ENCODE measurements around the gene ZBTB7A. TPM values are rescaled to one million over a fixed set of nuclear protein-coding genes. Genes with fewer than 3 reads are reported as not detected.
A peak's percentile ranks its signal among the peaks of the same experiment; 100 is the strongest.

Gene ZBTB7A
- total and polyA plus RNA-seq, 2 of the 4 experiments (the other 2 are of a cell fraction), result 3.2 to 10.3 TPM

- Histone ChIP-seq H2BK120ac (ENCODE audit: low read depth, low read length) (no peak overlapping the region), H3K27ac (ENCODE audit: insufficient read depth, low read length) (no peak overlapping the region), H3K4me1 (ENCODE audit: control insufficient read depth, insufficient read depth, low read length) (no peaks in the 10 kb centered on the region), H3K79me1 (ENCODE audit: low read depth in 1 of 2, low read length in 2 of 2) (peaks cover 12 to 17% of the 10 kb centered on the region in 2 experiments; a peak in 3 of 4 replicates), H3K9me3 (ENCODE audit: control insufficient read depth, insufficient read depth, low read length) (no peaks in the 10 kb centered on the region), H3K9ac (ENCODE audit: low read depth, low read length) (no peak overlapping the region), H3K18ac (ENCODE audit: low read depth, low read length) (no peak overlapping the region), H4K91ac (ENCODE audit: insufficient read depth, low read depth, low read length) (no peak overlapping the region), H2AFZ (replicated peaks; ENCODE audit: low read length, poor library complexity) (peak overlapping the region; percentile 5), H3K23ac (ENCODE audit: low read depth, low read length) (no peak overlapping the region), H3K4me3 (ENCODE audit: insufficient read depth, low read depth, low read length) (no peak overlapping the region), H2AK5ac (ENCODE audit: low read depth, low read length) (no peak overlapping the region), H3K36me3 (ENCODE audit: control insufficient read depth, insufficient read depth, low read length) (peaks cover 63% of the 10 kb centered on the region), H4K8ac (ENCODE audit: low read depth in 2 of 2, low read length in 2 of 2) (no peak overlapping the region), H3K4ac (ENCODE audit: low read depth, low read length) (no peak overlapping the region), H2BK5ac (ENCODE audit: low read depth, low read length, poor library complexity, severe bottlenecking) (no peak overlapping the region), H4K20me1 (ENCODE audit: insufficient read depth, low read length) (peaks cover 21% of the 10 kb centered on the region; the same call in 1 of the 2 replicates), H3K56ac (ENCODE audit: extremely low read depth, insufficient read depth, low read length) (no peak overlapping the region), H2AK9ac (replicated peaks; ENCODE audit: low read depth, low read length, poor library complexity) (no peak overlapping the region), H3K14ac (replicated peaks; ENCODE audit: low read depth, low read length) (no peak overlapping the region), H4K5ac (ENCODE audit: low read depth, low read length) (no peak overlapping the region), H3K27me3 (ENCODE audit: control insufficient read depth, insufficient read depth, low read length) (no peaks in the 10 kb centered on the region), H2BK20ac (ENCODE audit: low read depth, low read length) (no peak overlapping the region), H2BK15ac (ENCODE audit: low read depth, low read length) (no peak overlapping the region), H3K4me2 (ENCODE audit: low read depth, low read length) (no peak overlapping the region), H3K9me1 (ENCODE audit: insufficient read depth, low read length) (peaks cover 14% of the 10 kb centered on the region)
- ChIA-PET POLR2A (ENCODE audit: unreplicated experiment) (no interaction called here), CTCF (no interaction called here)
- in situ Hi-C loops (cut with MboI; ENCODE audit: low sequenced_read_pairs), result no loop called here
- no peak for TF ChIP-seq RCOR1 (IDR thresholded peaks at IDR 0.05; ENCODE audit: insufficient replicate concordance, low read length)
- 0 out of 2 replicates have a peak, but pooled peaks have one; percentile 5 for TF ChIP-seq POLR2A (IDR thresholded peaks at IDR 0.05; ENCODE audit: low read depth, low read length)
- dilution Hi-C loops (cut with HindIII; ENCODE audit: low sequenced_read_pairs, unreplicated experiment), result no loop called here
- ATAC-seq (ENCODE audit: low read depth) (peak; percentile 2; the same call in 1 of the 2 replicates), DNase-seq (no peak)
- intact Hi-C loops (cut with micrococcal nuclease), result no loop called here
- 80% methylated on average over 8 of the region's 34 CpGs; no CpG with 5 or more reads in 1 of the 2 experiments for WGBS, 2 experiments (ENCODE audit: extremely low coverage in 2 of 2, insufficient read length in 1 of 2)
- no TSS peak for BruUV-seq (replicated peaks)
Measured at GRCh38 chr19:4034048-4035017, 32.4 kb downstream of the ZBTB7A start.
